ENCODE measurements around the gene AOPEP. TPM values are rescaled to one million over a fixed set of nuclear protein-coding genes. Genes with fewer than 3 reads are reported as not detected.

Gene AOPEP
- total RNA-seq, 1 experiment from 2014 or later = 14.4 TPM

GRCh38 chr9:94980947-94981722 is 254.6 kb downstream of the AOPEP start:
- peak; percentile 95 for ATAC-seq
- H3K4me1 Mint-ChIP-seq = peaks cover 29% of the 10 kb centered on the region
- no peak overlapping the region; the same call in 1 of the 2 replicates for H3K27ac Mint-ChIP-seq
- peak; percentile 41 for DNase-seq (ENCODE audit: low spot score)
- no peaks in the 10 kb centered on the region for H3K36me3 Mint-ChIP-seq
- ChIA-PET CTCF (interaction anchor here (0.6 to 1.3 kb wide), 9 partner anchors 9 to 300 kb away, joined by 3 to 4 read pairs (median 3); no protein-coding TSS in a partner anchor), POLR2A (interaction anchor here (0.6 kb wide), 1 partner anchor 135 kb away, joined by 3 read pairs; no protein-coding TSS in a partner anchor)
- no peaks in the 10 kb centered on the region for H3K9me3 Mint-ChIP-seq
- no peak overlapping the region for H3K4me3 Mint-ChIP-seq
- TF ChIP-seq STAT6 (CRISPR knock-in tag; conservative IDR thresholded peaks at IDR 0.05; ENCODE audit: low read depth) (no peak), FOXJ3 (CRISPR knock-in tag; IDR thresholded peaks at IDR 0.05; ENCODE audit: borderline replicate concordance) (no peak), ETV6 (CRISPR knock-in tag; IDR thresholded peaks at IDR 0.05) (no peak), FOXP1 (CRISPR knock-in tag; IDR thresholded peaks at IDR 0.05; ENCODE audit: borderline replicate concordance) (no peak), GRHL2 (CRISPR knock-in tag; IDR thresholded peaks at IDR 0.05; ENCODE audit: insufficient replicate concordance, severe bottlenecking) (no peak), ZNF263 (CRISPR knock-in tag; IDR thresholded peaks at IDR 0.05; ENCODE audit: low read depth) (no peak), USF1 (CRISPR knock-in tag; IDR thresholded peaks at IDR 0.05) (no peak), JUN (CRISPR knock-in tag; IDR thresholded peaks at IDR 0.05) (no peak), NR1H2 (CRISPR knock-in tag; IDR thresholded peaks at IDR 0.05) (no peak), E2F1 (CRISPR knock-in tag; IDR thresholded peaks at IDR 0.05) (no peak), HMGXB4 (CRISPR knock-in tag; IDR thresholded peaks at IDR 0.05) (no peak), NR3C1 (CRISPR knock-in tag; conservative IDR thresholded peaks at IDR 0.05; ENCODE audit: low read depth) (no peak)
- TF ChIP-seq, protein P1, sequence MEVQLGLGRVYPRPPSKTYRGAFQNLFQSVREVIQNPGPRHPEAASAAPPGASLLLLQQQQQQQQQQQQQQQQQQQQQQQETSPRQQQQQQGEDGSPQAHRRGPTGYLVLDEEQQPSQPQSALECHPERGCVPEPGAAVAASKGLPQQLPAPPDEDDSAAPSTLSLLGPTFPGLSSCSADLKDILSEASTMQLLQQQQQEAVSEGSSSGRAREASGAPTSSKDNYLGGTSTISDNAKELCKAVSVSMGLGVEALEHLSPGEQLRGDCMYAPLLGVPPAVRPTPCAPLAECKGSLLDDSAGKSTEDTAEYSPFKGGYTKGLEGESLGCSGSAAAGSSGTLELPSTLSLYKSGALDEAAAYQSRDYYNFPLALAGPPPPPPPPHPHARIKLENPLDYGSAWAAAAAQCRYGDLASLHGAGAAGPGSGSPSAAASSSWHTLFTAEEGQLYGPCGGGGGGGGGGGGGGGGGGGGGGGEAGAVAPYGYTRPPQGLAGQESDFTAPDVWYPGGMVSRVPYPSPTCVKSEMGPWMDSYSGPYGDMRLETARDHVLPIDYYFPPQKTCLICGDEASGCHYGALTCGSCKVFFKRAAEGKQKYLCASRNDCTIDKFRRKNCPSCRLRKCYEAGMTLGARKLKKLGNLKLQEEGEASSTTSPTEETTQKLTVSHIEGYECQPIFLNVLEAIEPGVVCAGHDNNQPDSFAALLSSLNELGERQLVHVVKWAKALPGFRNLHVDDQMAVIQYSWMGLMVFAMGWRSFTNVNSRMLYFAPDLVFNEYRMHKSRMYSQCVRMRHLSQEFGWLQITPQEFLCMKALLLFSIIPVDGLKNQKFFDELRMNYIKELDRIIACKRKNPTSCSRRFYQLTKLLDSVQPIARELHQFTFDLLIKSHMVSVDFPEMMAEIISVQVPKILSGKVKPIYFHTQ (CRISPR knock-in tag; IDR thresholded peaks at IDR 0.05) = no peak
- TF ChIP-seq, protein P2, sequence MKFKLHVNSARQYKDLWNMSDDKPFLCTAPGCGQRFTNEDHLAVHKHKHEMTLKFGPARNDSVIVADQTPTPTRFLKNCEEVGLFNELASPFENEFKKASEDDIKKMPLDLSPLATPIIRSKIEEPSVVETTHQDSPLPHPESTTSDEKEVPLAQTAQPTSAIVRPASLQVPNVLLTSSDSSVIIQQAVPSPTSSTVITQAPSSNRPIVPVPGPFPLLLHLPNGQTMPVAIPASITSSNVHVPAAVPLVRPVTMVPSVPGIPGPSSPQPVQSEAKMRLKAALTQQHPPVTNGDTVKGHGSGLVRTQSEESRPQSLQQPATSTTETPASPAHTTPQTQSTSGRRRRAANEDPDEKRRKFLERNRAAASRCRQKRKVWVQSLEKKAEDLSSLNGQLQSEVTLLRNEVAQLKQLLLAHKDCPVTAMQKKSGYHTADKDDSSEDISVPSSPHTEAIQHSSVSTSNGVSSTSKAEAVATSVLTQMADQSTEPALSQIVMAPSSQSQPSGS (CRISPR knock-in tag; IDR thresholded peaks at IDR 0.05; ENCODE audit: borderline replicate concordance, low read depth) = no peak
- TF ChIP-seq, protein P3, sequence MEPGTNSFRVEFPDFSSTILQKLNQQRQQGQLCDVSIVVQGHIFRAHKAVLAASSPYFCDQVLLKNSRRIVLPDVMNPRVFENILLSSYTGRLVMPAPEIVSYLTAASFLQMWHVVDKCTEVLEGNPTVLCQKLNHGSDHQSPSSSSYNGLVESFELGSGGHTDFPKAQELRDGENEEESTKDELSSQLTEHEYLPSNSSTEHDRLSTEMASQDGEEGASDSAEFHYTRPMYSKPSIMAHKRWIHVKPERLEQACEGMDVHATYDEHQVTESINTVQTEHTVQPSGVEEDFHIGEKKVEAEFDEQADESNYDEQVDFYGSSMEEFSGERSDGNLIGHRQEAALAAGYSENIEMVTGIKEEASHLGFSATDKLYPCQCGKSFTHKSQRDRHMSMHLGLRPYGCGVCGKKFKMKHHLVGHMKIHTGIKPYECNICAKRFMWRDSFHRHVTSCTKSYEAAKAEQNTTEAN (CRISPR knock-in tag; IDR thresholded peaks at IDR 0.05) = no peak
- no peaks in the 10 kb centered on the region for H3K27me3 Mint-ChIP-seq (ENCODE audit: low read depth)

Data from WTC11 (cell line).